Suppressor macrophage (primary cell): ENCODE data around the gene LAMA2.

Experiments used
- DNase-seq, 4 experiments: peaks; one replicate each; pipeline ENCODE4 v3.0.0-alpha.2; 2020 to 2022

LAMA2 gene

DNA sequence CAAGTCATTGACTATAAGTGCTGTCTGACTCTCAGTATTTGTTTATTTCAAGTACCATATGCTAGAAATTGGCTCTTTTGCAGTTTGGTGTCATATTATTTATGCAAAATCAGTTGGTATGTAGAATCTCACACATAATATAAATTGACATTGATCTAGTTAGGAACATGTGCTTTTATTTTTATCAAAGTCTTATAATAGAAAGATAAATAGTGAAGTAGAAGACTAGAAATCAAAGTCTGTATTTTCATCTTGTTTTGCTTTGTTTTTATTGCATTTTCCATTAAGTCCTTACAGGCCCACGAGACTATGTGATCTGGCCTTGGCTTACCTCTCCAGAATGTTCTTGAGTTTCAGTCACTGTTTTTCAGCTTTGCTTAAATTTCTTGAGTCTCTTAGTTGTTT is 300.3 kb downstream of the LAMA2 start:
- DNase-seq: no peak

- no peak for DNase-seq
These were observed 300.9 kb downstream of the LAMA2 start for GRCh38 chr6:129183681-129184301.

DNA sequence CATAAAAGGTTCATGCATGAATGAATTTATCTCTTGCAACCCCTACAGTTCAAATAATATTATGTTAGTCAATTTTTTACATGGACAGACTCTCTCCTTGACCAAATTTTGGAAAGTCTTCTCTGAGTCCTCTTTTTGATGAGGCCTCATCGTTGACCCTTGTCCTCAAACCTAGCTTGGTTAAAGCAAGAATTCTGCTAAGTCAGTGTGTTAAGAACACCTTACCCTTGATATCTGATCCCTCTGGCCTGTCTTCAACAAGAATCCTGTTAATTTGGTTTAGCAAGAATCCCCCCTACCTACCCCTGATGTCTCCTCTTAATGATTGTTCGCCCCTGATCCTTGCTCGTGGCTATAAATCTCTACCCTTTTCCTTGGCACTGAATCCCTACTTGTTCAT is 301.4 kb downstream of the LAMA2 start:
- DNase-seq: no peak

DNA sequence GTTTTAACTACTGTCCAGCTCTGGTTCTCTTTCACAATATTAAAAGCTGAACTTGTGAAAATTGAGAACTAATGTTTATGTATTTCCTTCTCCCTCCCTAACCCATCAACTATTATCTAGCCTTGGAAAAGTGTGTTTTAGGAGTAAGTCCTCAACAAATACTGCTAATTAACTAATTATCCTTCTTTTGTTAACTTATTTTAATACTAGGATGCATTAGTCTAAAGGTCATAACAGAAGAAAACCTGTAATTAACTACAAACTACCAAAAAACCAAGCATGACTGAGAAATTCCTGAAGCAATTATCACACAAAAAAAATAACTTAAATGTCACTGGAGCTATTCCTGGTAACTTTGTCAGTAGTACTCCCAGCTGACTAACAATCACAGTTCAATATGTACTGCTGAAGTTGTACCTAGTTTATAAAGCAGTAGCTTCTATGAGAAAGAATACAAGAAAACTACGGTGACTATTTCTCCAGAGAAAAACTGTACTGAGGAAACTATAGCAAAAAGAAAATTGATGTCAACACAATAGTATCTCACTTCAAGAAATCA is 301.9 kb downstream of the LAMA2 start:
- no peak for DNase-seq

- no peak for DNase-seq
These were observed 304.1 kb downstream of the LAMA2 start for GRCh38 chr6:129186988-129187387.

- no peak for DNase-seq
These were observed 305.4 kb downstream of the LAMA2 start for GRCh38 chr6:129188306-129188705.

DNA sequence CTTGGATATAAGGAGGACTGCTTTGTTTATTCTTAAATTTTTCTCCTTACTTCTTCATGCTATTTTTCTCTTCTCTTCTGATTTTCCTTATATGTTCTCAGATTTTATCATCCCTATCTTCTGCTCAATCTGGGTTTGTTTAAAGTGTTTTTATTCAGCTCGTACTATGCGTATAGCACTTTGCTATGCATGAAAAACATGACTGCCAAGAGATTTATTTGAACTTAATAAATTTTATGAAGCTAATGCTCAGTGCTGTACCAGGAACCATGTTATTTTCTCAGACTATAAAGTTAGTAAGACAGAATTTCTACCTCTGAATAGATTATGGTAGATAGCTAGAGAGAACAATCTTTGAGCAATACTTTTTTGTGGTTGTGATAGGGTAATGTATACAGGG is 305.9 kb downstream of the LAMA2 start:
- DNase-seq: no peak

DNA sequence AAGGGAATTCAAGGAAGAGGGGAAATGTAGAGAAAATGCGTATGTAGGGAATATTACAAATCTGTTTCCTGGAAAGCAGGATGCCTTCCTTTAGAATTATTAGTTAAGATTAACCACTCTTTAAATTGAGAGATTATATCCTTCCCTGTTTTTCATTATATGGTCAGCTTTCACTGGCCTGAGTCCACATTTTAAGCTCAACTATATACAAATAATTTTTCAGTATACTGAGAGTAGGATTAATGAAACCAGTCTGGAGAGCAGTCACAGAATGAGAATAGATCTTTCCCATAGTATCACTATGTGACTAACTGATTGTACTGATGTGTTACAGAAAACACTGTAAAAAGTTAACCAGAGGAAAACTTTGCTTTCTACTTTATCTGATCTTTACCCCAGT is 306.3 kb downstream of the LAMA2 start:
- no peak for DNase-seq

DNA sequence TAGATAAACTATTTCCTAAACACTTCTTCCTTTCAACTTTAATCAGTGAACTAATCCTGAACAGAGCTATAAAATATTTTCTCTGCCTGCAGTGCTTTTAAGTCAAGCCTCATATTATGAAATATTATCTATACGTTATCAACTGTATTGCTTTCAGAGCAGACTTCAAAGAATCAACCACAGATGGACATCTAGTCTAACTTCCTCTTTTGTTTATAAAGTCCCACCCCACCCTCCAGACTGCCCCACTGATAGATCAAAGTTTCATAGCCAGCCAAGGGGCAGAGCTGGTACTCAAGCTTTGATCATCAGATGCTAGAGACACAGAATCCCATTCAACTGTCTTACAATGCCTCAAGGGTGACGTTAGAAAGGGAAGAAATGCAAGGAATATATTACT is 308.3 kb downstream of the LAMA2 start:
- no peak for DNase-seq

DNA sequence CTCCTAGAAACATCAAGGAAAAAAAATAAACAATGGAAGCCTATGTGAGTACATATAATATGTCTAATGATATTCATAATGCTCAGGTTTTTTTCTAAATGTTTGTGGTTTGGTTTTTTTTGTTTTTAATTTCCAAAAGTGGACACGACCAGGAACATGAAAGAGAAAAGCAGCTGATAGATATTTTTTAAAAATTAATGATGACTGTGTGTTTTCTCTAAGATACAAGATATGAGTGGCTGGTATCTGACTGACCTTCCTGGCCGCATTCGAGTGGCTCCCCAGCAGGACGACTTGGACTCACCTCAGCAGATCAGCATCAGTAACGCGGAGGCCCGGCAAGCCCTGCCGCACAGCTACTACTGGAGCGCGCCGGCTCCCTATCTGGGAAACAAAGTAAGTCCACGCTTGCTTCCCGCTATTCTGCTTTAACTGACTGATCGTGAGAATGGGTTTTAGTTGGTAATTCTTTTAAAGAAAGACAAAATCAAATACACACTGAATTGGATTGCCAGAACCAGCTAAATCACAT is 309.6 kb downstream of the LAMA2 start:
- DNase-seq: no peak

DNA sequence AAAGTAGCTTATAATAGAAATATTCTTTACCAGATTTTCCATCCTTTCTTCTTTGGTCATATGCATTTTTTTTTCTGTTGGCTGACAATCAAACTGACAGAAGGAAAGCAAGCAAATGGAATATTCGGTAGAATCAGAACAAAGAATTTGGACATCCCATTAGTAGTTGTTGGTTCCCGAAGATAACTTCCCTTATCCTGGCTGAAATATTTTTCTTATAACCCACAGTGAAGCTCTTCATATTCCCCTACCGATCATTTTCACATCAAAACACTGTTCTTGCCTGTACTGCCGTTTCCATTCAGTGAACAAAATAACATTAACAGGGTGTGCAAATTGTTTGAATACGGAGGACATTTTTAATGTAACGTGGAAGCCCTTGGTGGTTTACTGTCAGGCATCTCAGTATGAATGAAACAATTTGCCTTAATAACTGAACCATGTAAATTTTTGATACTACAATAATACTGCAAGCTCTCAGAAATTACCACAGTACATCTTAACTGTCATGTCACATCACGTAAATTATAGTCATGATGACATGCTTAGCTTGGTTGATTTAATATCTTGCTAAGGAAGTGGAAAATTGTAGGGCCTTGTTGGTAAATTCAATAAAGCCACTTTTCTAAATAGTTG is 311.5 kb downstream of the LAMA2 start:
- DNase-seq: no peak

GRCh38 chr6:129195161-129195560 is 312.2 kb downstream of the LAMA2 start:
- no peak for DNase-seq

GRCh38 chr6:129195643-129196042 is 312.7 kb downstream of the LAMA2 start:
- DNase-seq: no peak

DNA sequence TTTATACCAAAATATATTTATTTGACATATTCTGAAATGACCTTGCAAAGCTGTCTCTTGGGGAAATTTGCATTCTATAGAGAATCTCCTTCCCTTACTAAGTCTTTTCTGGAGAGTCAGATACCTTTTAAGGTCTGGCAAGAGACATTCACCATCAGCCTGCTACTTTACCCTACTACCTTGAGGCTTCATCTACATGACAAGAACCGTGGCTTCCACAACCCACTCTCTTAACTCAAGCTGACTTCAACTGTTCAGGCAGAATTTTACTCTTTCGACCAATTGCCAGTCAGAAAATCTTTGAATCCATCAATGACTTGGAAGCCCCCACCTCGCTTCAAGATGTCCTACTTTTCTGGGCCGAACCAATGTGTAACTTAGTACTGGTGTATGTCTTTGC is 314.2 kb downstream of the LAMA2 start:
- DNase-seq: no peak

GRCh38 chr6:129200151-129200550 is 317.2 kb downstream of the LAMA2 start:
- no peak for DNase-seq

- DNase-seq: no peak
These were observed 320.4 kb downstream of the LAMA2 start for GRCh38 chr6:129203190-129203900.

GRCh38 chr6:129206821-129207220 is 323.9 kb downstream of the LAMA2 start:
- no peak for DNase-seq

DNA sequence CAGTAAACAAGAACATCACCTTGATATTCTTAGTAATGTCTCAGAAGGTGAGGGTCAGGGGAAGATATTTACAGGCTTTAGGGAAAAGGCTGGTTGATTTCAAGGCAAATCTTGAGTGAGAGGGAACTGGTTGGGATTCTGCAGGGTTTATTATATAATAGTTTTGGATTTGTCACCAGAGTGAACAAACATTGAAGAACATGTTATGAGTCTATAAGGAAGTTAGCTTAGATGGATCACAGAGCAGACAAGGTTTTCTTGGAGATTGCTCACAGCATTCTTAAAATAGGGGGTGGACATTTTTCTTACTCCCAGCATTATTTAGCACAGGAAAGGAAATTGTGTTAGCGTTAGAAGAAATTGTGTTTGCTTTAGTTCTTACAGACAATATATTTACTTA is 324.9 kb downstream of the LAMA2 start:
- no peak for DNase-seq

GRCh38 chr6:129208415-129209034 is 325.6 kb downstream of the LAMA2 start:
- no peak for DNase-seq

DNA sequence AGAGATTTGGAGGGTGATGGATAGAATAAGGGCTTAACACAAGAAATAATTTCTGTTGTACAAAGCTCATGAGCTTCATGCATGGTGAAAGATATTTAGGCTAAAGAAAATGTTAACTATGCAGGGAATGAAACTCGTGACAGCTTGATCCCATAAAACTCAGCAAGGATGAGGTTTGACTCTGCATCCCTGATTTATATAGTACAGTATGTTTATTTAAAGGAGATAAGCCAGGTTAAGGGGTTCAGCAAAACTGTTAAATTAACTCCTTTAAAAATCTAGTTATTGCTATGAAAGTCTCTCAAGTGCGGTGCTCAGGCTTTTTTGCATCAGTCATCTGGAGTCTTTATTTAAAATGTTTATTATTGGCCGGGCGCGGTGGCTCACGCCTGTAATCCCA is 326.4 kb downstream of the LAMA2 start:
- no peak for DNase-seq

- DNase-seq: no peak
These were observed 327.7 kb downstream of the LAMA2 start for GRCh38 chr6:129210684-129211083.

DNA sequence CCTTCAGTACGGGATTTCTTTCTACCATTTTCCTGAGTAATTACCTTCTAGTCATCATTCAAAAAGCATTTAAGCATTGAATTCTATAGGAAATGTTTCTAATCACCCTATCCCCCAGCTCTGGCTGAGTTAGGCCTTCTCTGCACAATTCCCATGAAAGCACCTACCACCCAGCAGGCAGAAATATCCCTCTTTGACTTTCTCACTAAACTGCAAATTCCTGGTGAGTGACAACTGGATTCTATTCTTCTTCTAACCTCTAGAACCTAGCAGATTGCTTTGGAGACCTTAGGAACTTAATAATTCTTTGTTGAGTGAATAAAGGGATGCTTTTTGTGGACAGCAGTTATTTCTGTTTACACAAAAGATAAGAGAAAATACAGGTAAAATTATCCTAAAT is 328.7 kb downstream of the LAMA2 start:
- DNase-seq: no peak

- DNase-seq: no peak
These were observed 329.1 kb downstream of the LAMA2 start for GRCh38 chr6:129212081-129212480.
